ENCODE measurements around the gene BUB3. TPM values are rescaled to one million over a fixed set of nuclear protein-coding genes. Genes with fewer than 3 reads are reported as not detected.

The BUB3 gene
- total and polyA plus RNA-seq, 3 donors from 2014 or later = 78.7 to 148 (median 96.0) TPM

- no peak for DNase-seq
- no peak overlapping the region for H3K27ac ChIP-seq
- no peak overlapping the region for H3K4me3 ChIP-seq
- H3K9me3 ChIP-seq = no peaks in the 10 kb centered on the region
- TF ChIP-seq CTCF (IDR thresholded peaks at IDR 0.05) (no peak), POLR2A (IDR thresholded peaks at IDR 0.05) (no peak)
- 84 to 88% methylated on average over 1 of the region's 1 CpG for WGBS, 2 donors
- H3K36me3 ChIP-seq (ENCODE audit: low read depth, missing control alignments) = no peaks in the 10 kb centered on the region
- no peaks in the 10 kb centered on the region for H3K27me3 ChIP-seq
- intact Hi-C loops (cut with DNase I; ENCODE audit: low total_unique reads) = no loop called here
- peaks cover 6% of the 10 kb centered on the region for H3K4me1 ChIP-seq
Observed at GRCh38 chr10:123158682-123159081, 4.5 kb downstream of the BUB3 start.

DNA sequence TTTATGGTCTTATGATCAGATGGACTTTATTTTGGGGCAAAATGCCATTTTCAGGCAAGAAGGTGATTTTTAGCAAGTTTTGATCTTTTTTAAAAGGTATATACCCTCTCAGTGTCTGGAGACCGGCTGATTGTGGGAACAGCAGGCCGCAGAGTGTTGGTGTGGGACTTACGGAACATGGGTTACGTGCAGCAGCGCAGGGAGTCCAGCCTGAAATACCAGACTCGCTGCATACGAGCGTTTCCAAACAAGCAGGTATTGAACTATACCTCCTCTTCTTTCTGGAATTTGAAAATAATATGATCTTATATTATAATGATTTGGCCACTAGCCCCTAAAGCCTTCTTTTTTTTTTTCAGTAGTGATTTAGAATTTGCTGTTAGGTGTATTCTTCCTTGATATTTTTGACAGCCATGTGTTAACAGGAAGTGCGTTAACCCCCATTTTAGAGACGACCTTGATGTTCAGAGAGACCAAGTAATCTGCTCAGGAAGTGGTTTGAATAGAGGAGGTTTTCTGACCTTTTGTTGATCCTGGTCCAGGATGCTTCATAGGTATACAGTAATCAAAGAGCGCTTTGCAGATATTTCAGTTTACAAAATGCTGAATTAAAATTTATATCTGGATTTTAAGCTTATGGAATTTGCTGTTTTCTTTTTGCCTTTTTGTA, 6.2 kb downstream of the BUB3 start:
- no peak for TF ChIP-seq POLR2A (IDR thresholded peaks at IDR 0.05)
- TF ChIP-seq CTCF (IDR thresholded peaks at IDR 0.05) = no peak
- WGBS, 2 donors = 68 to 69% methylated on average over 11 of the region's 11 CpGs
- Histone ChIP-seq H3K9me3 (no peaks in the 10 kb centered on the region), H3K27ac (no peak overlapping the region), H3K4me1 (peaks cover under 1% of the 10 kb centered on the region), H3K4me3 (no peak overlapping the region), H3K36me3 (ENCODE audit: low read depth, missing control alignments) (no peaks in the 10 kb centered on the region), H3K27me3 (no peaks in the 10 kb centered on the region)
- no peak for DNase-seq
- intact Hi-C loops (cut with DNase I; ENCODE audit: low total_unique reads) = no loop called here

DNA sequence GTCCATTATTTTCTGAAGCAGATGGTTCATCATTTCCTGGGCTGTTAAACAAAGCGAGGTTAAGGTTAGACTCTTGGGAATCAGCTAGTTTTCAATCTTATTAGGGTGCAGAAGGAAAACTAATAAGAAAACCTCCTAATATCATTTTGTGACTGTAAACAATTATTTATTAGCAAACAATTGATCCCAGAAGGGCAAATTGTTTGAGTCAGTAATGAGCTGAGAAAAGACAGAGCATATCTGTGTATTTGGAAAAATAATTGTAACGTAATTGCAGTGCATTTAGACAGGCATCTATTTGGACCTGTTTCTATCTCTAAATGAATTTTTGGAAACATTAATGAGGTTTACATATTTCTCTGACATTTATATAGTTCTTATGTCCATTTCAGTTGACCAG, 10.1 kb downstream of the BUB3 start:
- no peaks in the 10 kb centered on the region for H3K36me3 ChIP-seq (ENCODE audit: low read depth, missing control alignments)
- H3K9me3 ChIP-seq = no peaks in the 10 kb centered on the region

GRCh38 chr10:123165445-123166072, 11.4 kb downstream of the BUB3 start:
- Histone ChIP-seq H3K27ac (no peak overlapping the region), H3K4me3 (no peak overlapping the region), H3K4me1 (no peaks in the 10 kb centered on the region), H3K36me3 (ENCODE audit: low read depth, missing control alignments) (no peaks in the 10 kb centered on the region), H3K9me3 (no peaks in the 10 kb centered on the region), H3K27me3 (no peaks in the 10 kb centered on the region)
- no peak for TF ChIP-seq POLR2A (IDR thresholded peaks at IDR 0.05)
- no peak for TF ChIP-seq CTCF (IDR thresholded peaks at IDR 0.05)
- intact Hi-C loops (cut with DNase I; ENCODE audit: low total_unique reads) = no loop called here
- no peak for DNase-seq
- WGBS, 2 donors = 81% methylated on average over 4 of the region's 4 CpGs

More for the DNA sequence above, 10.1 kb downstream of the BUB3 start:
- Histone ChIP-seq H3K27ac (no peak overlapping the region), H3K4me1 (no peaks in the 10 kb centered on the region), H3K4me3 (no peak overlapping the region), H3K27me3 (no peaks in the 10 kb centered on the region)
- TF ChIP-seq CTCF (IDR thresholded peaks at IDR 0.05) (no peak), POLR2A (IDR thresholded peaks at IDR 0.05) (no peak)
- DNase-seq = no peak
- WGBS, 2 donors = 95 to 96% methylated on average over 2 of the region's 2 CpGs
- intact Hi-C loops (cut with DNase I; ENCODE audit: low total_unique reads) = no loop called here

GRCh38 chr10:123166618-123167017, 12.4 kb downstream of the BUB3 start:
- Histone ChIP-seq H3K4me3 (no peak overlapping the region), H3K4me1 (no peaks in the 10 kb centered on the region), H3K27ac (no peak overlapping the region), H3K9me3 (no peaks in the 10 kb centered on the region), H3K36me3 (ENCODE audit: low read depth, missing control alignments) (no peaks in the 10 kb centered on the region), H3K27me3 (no peaks in the 10 kb centered on the region)
- TF ChIP-seq CTCF (IDR thresholded peaks at IDR 0.05) (no peak), POLR2A (IDR thresholded peaks at IDR 0.05) (no peak)
- DNase-seq = no peak
- intact Hi-C loops (cut with DNase I; ENCODE audit: low total_unique reads) = no loop called here
- WGBS, 2 donors = 91 to 97% methylated on average over 2 of the region's 2 CpGs

Data from testis (tissue), 3 donors.